Memory B cell (primary cell): ENCODE measurements around the gene DOK7.

ENCODE experiments used
- ATAC-seq: fragments of 150-1000 bp; cut with Tn5 transposase; 2 replicates; pipeline ENCODE4 v1.10.0; 2021; ENCODE audit warnings: low read depth, mild to moderate bottlenecking, moderate library complexity
- DNase-seq, 2 donors: peaks; one replicate each; pipeline ENCODE4 v3.0.0; 2022; ENCODE audit warnings: low spot score in 2 of 2
- H3K27ac Mint-ChIP-seq: one replicate; pipeline ENCODE4 v1.8.0; 2022; ENCODE audit warnings: mild to moderate bottlenecking, moderate library complexity, mixed read lengths
- H3K27me3 Mint-ChIP-seq: one replicate; pipeline ENCODE4 v1.8.0; 2022; ENCODE audit warnings: mixed read lengths
- H3K36me3 Mint-ChIP-seq: one replicate; pipeline ENCODE4 v1.8.0; 2022; ENCODE audit warnings: mild to moderate bottlenecking, mixed read lengths
- H3K4me1 Mint-ChIP-seq: one replicate; pipeline ENCODE4 v1.8.0; 2022; ENCODE audit warnings: mixed read lengths
- H3K4me3 Mint-ChIP-seq: one replicate; pipeline ENCODE4 v1.8.0; 2022; ENCODE audit warnings: mild to moderate bottlenecking, moderate library complexity, mixed read lengths
- H3K9me3 Mint-ChIP-seq: one replicate; pipeline ENCODE4 v1.8.0; 2022; ENCODE audit warnings: mixed read lengths

DOK7 gene

DNA sequence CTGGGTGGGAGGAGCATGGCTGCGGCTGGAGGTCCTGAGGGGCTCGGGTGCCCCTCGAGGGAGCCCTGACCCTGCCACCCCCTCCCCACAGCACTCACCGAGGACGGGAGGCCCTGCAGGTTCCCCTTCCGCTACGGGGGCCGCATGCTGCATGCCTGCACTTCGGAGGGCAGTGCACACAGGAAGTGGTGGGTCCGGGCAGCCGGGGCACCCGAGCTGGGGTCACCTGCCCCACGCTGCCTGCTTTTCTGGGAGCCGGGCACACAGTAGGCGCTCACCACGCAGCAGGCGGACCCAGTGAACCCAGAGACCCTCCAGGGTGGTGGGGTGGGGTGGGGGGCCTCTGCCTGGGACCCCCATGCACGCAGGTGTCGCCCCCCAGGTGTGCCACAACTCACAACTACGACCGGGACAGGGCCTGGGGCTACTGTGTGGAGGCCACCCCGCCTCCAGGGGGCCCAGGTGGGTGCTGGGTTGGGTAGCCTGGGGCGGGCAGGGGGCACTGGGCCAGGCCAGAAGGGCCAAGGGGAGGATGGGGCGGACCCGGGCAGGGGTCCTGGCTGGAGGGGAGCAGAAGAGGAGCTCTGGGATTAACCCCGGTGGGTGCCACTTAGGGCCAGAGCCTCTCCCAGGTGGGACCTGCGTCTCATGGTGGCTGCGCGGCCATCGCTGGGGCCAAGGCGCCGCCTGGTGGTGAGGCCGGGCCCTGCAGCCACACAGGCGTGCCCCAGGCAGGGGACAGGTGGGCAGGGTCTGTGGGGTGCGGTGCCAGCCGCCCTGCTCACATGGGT lies 20.0 kb upstream of the DOK7 start:
- Mint-ChIP-seq H3K4me1 (no peaks in the 10 kb centered on the region), H3K27me3 (no peaks in the 10 kb centered on the region)
- peak; percentile 83 to 92 for DNase-seq

DNA sequence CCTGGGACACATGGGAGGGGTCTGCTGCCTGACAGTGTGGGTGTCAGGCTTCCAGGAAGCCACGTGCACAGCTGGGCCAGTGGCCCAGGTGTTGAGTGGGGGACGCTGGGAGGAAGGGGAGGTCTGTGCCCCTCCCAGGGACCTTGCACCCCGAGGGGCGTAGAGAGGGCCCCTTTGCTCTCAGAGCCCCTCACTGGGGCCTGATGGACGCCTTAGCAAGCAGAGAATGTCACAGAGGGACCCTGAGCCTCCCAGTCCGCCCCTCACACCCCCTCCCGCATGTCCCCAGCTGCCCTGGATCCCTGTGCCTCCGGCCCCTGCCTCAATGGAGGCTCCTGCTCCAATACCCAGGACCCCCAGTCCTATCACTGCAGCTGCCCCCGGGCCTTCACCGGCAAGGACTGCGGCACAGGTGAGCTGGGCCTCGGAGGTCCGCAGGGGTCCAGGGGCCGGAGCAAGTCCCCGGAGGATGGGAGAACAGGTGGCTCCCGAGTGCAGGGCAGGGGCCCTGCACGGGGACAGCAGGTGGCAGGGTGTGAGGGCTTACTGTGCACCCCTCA lies 19.3 kb upstream of the DOK7 start:
- Mint-ChIP-seq H3K4me1 (no peaks in the 10 kb centered on the region), H3K9me3 (no peaks in the 10 kb centered on the region), H3K4me3 (no peak overlapping the region), H3K36me3 (no peaks in the 10 kb centered on the region), H3K27me3 (peaks cover 3% of the 10 kb centered on the region), H3K27ac (no peak overlapping the region)
- DNase-seq (no peak), ATAC-seq (no peak)

More for the DNA sequence above, 20.0 kb upstream of the DOK7 start:
- Mint-ChIP-seq H3K36me3 (no peaks in the 10 kb centered on the region), H3K4me3 (no peak overlapping the region), H3K27ac (no peak overlapping the region), H3K9me3 (no peaks in the 10 kb centered on the region)
- ATAC-seq: peak; percentile 93

DNA sequence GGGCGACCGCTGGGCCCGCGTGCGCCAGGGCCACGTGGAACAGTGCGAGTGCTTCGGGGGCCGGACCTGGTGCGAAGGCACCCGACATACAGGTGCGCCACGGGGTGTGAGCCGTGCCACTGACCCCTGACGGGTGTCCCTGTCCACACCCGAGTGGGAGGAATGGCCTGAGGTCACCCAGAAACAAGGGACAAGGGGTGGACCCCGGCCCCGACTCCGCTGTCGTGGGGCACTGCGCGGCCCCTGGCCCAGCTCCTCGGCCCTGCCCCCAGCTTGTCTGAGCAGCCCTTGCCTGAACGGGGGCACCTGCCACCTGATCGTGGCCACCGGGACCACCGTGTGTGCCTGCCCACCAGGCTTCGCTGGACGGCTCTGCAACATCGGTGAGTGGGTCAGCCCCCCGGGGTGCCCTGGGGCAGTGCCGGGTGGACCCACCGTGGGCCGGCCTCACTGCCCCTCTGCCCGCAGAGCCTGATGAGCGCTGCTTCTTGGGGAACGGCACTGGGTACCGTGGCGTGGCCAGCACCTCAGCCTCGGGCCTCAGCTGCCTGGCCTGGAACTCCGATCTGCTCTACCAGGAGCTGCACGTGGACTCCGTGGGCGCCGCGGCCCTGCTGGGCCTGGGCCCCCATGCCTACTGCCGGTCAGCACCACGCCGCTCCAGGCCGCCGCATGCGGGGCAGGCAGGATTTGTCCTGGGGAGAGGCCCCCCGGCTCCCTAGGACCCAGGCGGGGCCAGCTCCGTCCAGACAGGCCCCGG lies 18.6 kb upstream of the DOK7 start:
- no peaks in the 10 kb centered on the region for H3K4me1 Mint-ChIP-seq
- ATAC-seq (no peak), DNase-seq (no peak)
- no peaks in the 10 kb centered on the region for H3K36me3 Mint-ChIP-seq
- no peak overlapping the region for H3K27ac Mint-ChIP-seq
- H3K9me3 Mint-ChIP-seq: no peaks in the 10 kb centered on the region
- peaks cover 4% of the 10 kb centered on the region for H3K27me3 Mint-ChIP-seq
- no peak overlapping the region for H3K4me3 Mint-ChIP-seq

DNA sequence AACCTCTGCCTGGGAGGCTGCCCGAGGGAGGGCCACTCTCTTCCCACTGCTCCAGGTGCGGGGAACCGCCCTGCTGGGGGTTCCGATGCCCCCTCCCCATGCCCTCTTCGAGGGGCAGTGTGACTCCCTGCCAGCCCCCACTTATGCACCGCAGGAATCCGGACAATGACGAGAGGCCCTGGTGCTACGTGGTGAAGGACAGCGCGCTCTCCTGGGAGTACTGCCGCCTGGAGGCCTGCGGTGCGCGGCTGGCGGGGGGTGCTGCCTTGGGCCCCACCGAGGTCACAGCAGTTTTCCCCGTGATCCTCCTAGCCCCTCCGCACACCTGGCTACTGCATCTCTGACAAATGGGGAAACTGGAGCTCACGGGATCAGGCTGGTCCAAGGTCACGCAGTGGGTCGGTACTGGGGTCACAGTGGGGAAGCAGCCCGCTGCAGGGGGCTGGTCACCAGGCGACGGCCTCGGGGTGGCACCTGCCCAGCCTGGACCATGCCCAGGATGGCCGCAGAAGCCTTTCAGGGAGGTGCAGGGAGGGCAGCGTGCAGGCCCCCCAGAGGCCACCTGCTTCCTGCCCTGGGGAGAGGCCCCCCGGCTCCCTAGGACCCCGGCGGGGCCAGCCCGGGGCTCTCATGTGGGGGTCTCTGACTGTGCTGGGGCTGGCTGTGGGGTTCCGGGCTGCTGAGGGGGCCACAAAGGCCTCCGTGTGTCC lies 17.8 kb upstream of the DOK7 start:
- DNase-seq (no peak), ATAC-seq (no peak)
- Mint-ChIP-seq H3K9me3 (no peaks in the 10 kb centered on the region), H3K4me3 (no peak overlapping the region), H3K27ac (no peak overlapping the region), H3K27me3 (peaks cover 4% of the 10 kb centered on the region), H3K4me1 (no peaks in the 10 kb centered on the region), H3K36me3 (no peaks in the 10 kb centered on the region)

DNA sequence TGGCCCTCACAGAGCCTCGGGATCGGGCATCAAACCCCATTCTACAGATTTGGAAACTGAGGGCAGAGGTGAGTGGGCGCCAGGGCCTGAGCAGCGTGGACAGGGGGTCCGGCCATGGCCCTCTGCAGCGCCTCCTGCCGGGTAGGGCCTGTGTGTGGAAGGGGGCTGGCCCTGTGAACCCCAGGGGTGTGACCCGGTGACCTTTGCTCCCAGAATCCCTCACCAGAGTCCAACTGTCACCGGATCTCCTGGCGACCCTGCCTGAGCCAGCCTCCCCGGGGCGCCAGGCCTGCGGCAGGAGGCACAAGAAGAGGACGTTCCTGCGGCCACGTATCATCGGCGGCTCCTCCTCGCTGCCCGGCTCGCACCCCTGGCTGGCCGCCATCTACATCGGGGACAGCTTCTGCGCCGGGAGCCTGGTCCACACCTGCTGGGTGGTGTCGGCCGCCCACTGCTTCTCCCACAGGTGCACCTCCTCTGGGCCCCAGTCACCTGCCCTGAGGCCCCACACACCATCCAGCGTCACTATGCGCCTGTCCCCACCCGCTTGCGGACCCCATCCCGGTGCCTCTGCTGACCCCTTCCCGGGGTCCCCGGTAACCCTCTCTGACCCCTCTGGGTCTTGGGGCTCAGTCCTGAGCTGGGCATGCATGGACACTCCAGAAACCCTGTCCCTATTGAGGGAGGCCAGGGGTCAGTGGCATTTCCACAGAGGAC lies 17.1 kb upstream of the DOK7 start:
- H3K27me3 Mint-ChIP-seq: peaks cover 4% of the 10 kb centered on the region
- H3K4me1 Mint-ChIP-seq: no peaks in the 10 kb centered on the region
- H3K36me3 Mint-ChIP-seq: no peaks in the 10 kb centered on the region
- DNase-seq (no peak), ATAC-seq (no peak)
- H3K9me3 Mint-ChIP-seq: no peaks in the 10 kb centered on the region
- no peak overlapping the region for H3K4me3 Mint-ChIP-seq
- no peak overlapping the region for H3K27ac Mint-ChIP-seq

DNA sequence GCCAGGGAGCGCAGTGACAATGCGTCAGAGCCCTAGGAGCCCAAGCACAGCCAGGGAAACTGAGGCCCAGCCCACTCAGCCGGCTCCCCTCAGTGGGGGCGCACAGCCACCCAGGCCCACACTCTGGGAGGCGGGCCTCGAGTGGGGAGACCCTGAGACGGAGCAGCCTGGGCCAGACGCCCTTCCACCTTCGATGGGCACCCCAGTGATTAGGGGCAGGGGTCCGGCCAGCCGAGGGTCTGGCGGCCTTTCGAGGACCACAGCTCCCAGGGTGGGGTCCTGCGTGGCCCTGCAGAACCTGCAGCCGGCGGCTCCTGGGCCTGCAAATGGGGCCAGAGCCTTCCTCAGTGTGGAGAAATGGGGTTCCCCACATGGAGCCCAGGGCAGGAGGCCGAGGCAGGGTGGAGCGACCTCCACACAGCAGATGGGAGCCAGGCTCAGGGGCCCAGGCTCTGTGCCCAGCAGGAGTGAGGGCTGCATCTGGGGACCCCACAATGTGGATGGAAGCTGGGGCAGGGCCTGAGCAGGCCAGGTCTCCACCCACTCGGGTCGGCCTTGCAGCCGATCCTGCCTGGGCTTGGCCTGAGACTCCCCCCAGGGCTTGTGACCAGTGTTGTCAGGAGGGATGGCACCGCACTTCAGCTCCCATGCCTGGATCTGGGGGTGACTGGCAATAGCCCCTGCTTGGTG lies 16.3 kb upstream of the DOK7 start:
- no peaks in the 10 kb centered on the region for H3K9me3 Mint-ChIP-seq
- ATAC-seq (no peak), DNase-seq (no peak)
- H3K4me3 Mint-ChIP-seq: no peak overlapping the region
- H3K27ac Mint-ChIP-seq: no peak overlapping the region
- H3K36me3 Mint-ChIP-seq: no peaks in the 10 kb centered on the region
- no peaks in the 10 kb centered on the region for H3K4me1 Mint-ChIP-seq
- H3K27me3 Mint-ChIP-seq: peaks cover 4% of the 10 kb centered on the region

DNA sequence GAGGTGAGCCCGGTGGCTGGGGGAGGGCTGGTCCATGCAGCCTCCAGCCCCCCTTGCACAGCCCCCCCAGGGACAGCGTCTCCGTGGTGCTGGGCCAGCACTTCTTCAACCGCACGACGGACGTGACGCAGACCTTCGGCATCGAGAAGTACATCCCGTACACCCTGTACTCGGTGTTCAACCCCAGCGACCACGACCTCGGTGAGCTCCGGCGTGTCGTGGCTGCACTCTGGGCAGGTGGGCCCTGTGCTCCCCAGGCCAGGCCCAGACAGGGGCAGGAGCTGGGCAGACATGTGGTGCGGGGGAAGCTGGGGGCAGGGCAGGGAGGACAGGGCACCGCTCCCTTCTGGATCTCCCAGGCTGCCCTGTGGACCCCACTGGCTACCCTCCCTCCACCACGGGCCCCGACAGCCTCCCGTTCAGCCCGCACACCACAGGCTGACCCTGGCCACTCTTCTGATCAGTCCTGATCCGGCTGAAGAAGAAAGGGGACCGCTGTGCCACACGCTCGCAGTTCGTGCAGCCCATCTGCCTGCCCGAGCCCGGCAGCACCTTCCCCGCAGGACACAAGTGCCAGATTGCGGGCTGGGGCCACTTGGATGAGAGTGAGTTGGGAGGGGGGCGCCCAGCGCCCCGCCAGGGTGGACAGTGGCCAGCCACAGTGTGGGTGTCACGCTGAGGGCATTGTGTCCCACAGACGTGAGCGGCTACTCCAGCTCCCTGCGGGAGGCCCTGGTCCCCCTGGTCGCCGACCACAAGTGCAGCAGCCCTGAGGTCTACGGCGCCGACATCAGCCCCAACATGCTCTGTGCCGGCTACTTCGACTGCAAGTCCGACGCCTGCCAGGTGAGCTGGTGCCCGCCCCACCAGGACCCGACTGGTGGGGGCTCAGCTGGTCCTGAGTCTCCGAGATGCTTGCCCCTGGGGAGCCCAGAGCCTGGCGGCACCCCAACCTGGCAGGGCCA lies 15.4 kb upstream of the DOK7 start:
- Mint-ChIP-seq H3K27ac (no peak overlapping the region), H3K4me3 (no peak overlapping the region), H3K27me3 (peaks cover 4% of the 10 kb centered on the region), H3K4me1 (no peaks in the 10 kb centered on the region), H3K9me3 (no peaks in the 10 kb centered on the region), H3K36me3 (no peaks in the 10 kb centered on the region)
- no peak for ATAC-seq
- no peak for DNase-seq

DNA sequence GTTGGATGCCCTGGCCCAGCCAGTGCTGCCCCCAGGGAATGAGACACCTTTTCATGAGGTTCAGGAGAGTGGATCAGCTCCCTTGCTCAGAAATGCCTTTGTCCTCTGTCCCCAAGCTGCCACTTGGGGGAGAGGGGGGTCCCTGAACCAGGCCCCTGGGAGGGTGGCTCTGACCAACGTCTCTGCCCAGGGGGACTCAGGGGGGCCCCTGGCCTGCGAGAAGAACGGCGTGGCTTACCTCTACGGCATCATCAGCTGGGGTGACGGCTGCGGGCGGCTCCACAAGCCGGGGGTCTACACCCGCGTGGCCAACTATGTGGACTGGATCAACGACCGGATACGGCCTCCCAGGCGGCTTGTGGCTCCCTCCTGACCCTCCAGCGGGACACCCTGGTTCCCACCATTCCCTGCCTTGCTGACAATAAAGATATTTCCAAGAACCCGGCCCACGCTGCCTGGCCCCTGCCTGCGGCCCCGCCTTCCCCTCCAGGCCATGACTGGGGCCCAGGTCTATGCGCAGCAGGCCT lies 14.0 kb upstream of the DOK7 start:
- H3K36me3 Mint-ChIP-seq: no peaks in the 10 kb centered on the region
- H3K9me3 Mint-ChIP-seq: no peaks in the 10 kb centered on the region
- H3K4me3 Mint-ChIP-seq: no peak overlapping the region
- ATAC-seq (no peak), DNase-seq (no peak)
- H3K27ac Mint-ChIP-seq: no peak overlapping the region
- no peaks in the 10 kb centered on the region for H3K4me1 Mint-ChIP-seq
- H3K27me3 Mint-ChIP-seq: peaks cover 4% of the 10 kb centered on the region

DNA sequence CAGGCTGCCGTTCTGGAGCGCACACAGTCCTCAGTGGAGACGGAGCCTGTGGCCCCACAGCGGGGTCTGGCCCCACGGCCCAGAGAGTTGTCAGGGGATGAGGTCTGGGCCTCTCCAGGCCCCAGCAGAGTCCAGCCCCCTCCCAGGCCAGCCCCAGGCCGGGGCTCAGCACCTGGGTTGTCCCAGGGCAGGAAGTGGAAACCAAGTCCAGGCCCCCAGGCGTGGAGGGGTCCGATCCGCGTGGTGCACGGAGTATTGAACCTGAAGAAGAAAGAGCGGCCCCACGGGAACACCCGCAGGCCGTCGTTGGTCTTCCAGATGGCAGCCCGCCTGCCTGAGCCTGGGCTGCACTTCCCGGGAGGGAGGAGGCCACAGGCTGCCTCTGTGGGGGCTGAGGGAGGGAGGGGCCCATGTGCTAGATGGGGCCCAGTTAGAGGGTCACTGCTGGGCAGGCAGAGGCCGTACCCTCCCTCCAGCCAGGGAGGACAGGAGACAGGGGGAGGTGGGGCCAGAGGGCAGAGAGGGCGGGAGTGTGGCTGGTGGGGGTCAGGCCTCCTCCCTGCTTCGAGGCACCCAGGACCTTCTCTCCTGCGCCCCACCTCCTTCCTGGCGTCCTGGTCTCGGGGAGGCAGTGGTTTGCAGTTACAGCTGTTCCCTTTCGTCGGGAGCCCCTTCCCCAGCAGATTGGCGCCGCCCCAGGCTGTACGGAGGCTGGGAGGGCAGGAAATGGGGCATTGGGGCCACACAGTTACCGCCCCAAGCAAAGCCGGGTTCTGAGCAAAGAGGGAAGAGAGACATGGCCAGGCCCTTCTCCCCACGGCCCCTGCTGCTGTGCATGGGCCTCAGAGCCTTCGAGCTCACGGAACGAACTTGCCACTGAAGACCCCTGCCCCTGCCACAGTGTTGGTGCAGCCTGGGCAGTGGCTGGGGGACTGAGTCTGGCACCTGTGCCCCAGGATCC lies 13.3 kb upstream of the DOK7 start:
- Mint-ChIP-seq H3K9me3 (no peaks in the 10 kb centered on the region), H3K27me3 (peaks cover 4% of the 10 kb centered on the region), H3K27ac (no peak overlapping the region), H3K36me3 (no peaks in the 10 kb centered on the region), H3K4me1 (no peaks in the 10 kb centered on the region), H3K4me3 (no peak overlapping the region)
- DNase-seq: no peak
- no peak for ATAC-seq

DNA sequence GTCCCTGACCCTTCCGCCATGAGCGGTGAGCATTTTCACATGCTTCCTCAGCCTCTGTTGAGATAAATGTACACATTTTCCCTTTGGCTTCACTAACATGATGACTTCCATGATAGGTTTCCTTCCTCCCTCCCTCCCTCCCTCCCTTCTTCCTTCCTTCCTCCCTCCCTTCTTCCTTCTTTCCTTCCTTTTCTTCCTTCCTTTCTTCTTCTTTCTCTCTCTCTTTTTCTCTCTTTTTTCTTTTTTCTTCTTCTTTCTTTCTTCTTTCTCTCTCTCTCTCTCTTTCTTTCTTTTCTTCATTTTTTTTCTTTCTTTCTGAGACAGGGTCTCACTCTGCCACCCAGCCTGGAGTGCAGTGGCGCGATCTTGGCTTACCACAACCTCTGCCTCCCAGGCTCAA lies 12.5 kb upstream of the DOK7 start:
- H3K27me3 Mint-ChIP-seq: peaks cover 4% of the 10 kb centered on the region
- ATAC-seq (no peak), DNase-seq (no peak)
- no peak overlapping the region for H3K27ac Mint-ChIP-seq
- H3K4me1 Mint-ChIP-seq: no peaks in the 10 kb centered on the region
- H3K4me3 Mint-ChIP-seq: no peak overlapping the region
- H3K9me3 Mint-ChIP-seq: peaks cover 3% of the 10 kb centered on the region
- H3K36me3 Mint-ChIP-seq: peaks cover 3% of the 10 kb centered on the region

DNA sequence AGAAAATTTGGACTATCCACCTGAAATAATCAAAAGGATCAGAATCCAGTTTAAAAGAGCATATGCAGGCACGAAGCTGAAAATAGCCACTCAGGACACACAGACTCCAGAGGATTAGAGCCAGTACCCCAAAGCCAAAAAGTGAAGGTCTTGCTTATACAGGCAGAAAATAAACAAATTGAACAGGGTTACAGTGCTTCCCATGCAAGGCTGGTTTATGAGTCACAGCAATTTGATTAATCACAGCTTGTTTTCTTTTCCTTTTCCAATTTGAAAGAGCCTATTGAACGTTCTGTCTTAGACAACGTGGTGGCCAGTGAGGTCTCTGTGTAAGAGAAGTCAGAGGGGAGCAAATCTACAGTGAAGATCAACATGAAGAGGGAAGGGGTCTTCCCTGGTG lies 11.2 kb upstream of the DOK7 start:
- peaks cover 3% of the 10 kb centered on the region for H3K9me3 Mint-ChIP-seq
- H3K27ac Mint-ChIP-seq: no peak overlapping the region
- no peaks in the 10 kb centered on the region for H3K4me1 Mint-ChIP-seq
- H3K4me3 Mint-ChIP-seq: no peak overlapping the region
- no peak for ATAC-seq
- no peak for DNase-seq
- H3K27me3 Mint-ChIP-seq: peaks cover 4% of the 10 kb centered on the region
- peaks cover 3% of the 10 kb centered on the region for H3K36me3 Mint-ChIP-seq
